ENCODE measurements around the gene CACNA1S.

CACNA1S gene

DNA sequence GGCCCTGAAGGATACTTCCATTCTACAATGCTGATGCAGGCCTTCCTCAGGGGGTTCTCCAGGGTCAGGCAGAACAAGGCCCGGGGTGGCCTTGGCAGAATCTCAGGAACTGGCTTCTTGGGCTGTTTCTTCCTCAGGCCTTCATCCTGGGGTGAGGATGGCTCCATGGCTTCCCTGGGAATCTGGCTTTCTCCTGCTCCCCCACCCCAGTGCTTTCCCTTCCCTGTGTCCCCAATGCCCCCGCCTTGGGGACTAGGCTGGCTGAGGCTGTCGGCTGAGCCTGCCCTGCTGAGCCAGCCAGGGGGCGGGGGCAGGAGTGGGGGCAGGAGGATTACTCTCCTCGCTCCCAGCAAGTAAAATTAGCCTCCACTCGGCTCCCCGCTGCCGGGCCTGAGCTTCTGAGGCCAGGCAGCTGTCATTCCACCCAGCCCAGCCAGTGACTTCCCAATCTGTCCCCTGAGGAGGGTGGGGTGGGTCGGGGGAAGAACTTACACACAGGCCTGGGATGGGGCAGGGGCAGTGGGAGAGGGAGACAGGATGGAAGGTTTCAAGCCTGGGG lies at the start of gene CACNA1S:
Gene CACNA1S (minus strand): TSS at position 254 of the 559 bp plus-strand sequence. CDS start 87 bp downstream, at position 167.
- no peak for DNase-seq

GRCh38 chr1:201157949-201158348 lies 45.7 kb upstream of the CACNA1S start:
- DNase-seq: no peak

DNA sequence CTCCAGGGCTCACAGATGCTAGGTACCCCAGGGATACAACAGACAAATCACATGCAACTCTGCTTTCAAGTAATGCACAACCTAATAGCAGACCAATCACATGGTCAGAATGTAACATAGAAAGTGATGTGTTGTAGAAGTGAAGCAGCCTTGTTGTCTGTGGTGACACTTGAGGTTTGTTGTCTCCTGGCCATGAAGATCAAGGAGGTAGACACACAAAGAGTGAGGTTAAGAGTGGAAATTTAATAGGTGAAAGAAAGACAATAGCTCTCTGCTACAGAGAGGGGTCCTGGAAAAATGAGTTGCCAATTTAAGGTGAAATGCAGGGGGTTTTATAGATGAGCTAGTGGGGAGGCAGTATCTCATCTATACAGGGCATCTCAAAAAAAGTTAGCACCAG lies 44.6 kb upstream of the CACNA1S start:
- DNase-seq: no peak

DNA sequence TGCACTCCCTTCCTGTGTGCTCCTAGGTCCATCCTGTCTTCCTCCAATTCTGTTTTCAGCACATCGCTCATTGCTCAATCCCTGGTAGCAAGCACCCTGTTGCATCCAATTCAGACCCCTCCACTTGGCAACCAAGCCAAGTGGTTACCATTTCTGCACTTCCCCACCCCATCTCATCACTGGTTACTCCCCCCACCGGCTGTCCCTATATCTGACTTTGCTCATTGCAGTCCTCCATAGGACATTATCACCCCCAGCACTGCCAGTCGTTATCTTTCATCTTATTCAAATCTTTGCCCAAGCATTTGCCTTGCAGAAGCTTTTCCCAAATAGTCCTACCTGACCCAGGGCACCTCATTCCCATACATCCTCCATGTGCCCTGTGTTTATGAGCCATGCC lies 44.1 kb upstream of the CACNA1S start:
- DNase-seq: no peak

- DNase-seq: no peak
Observed at GRCh38 chr1:201155354-201155753, 43.1 kb upstream of the CACNA1S start.

- DNase-seq: peak; percentile 96
Observed at GRCh38 chr1:201154389-201155165, 42.4 kb upstream of the CACNA1S start, which contains the start of gene TMEM9. Gene TMEM9 (minus strand): TSS chr1:201154474. CDS start chr1:201153923, 551 bp downstream.

DNA sequence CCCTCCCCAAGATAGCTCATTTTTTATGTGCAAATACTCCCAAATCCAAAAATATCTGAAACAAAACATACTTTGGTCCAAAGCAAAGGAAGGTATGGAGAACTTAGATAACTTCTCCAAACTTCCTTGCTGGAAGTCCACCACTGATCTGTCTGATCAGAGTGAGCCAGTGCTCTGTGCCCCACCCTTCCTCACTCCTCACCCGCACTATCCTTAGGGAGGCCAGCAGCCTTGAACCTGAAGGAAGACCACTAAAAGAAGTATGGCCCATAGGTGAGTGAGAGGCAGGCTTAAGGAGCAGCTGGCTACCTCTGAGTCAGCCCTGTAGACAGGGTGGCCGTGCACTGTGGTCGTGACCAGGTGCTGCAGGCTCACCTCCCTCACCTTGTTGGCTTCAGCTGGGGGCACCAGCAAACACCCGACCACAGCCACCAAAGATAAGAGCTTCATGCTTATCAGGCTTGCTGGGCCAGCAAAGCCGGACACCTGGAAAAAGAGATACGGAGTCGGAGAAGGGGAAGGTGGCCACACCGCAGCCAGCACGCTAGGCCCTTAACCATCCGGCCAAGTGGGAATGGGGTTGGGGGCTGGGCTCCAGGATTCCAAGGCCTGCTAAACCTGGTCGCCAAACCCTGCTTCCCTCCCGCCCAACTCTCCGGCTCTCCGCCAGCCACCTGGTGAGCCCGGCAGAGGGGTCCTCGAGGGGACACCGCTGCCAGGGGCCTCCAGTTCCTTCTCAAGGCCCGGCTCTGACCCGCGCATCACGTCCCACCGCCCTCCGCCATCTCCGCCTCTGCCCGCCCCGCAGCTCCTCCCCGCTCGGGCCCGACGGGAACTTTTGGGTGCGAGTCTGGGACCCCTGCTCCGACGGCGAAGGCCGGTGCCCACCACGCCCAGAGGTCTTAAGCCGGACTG lies 41.5 kb upstream of the CACNA1S start:
- peak; percentile 80 for DNase-seq

DNA sequence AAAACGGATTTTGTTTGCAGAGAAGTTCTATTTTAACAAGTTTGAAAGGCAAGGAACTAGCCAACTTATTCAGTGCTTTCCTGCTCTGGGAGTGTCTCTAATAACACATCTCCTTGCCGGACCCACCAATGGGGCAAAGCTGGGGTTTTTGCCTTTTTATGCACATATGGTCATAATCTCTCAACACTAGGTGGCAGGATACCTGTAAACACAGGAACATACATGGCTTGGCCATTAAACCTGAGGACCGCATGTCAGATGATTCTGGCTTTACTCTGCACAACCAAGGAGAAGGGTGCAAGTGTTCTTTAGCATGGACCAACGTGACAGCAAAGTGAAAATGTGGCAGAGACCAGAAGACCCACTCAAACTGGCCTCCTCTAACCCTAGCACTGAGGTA lies 37.2 kb upstream of the CACNA1S start:
- peak; percentile 61 for DNase-seq

DNA sequence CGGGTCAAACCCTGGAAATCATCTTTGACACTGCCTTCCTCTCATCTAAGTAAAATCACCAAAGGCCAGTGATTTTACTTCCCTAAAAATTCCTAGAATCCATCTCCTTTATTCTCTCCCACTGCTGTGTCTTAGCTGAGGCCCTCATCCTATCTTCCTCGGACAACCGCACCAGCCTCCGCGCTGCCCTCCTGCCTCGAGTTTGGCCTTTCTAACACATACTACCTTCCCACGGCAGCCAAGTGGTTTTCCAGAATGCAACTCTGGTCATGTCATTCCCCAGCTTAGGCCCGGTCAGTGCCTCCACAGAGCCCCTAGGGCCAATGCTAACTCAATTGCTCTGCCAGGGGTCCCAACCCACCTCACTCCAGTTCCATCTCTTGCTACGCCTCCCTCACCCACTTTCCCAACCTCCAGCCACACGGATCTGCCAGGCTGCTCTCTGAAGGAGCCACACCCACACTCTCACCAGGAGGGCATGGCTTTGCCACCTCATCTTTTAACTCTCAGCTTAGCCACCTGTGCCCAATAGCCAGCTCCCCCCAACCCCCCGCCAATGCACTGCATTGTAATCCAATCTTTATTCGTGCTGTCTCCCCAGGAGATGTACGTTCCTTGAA lies 35.3 kb upstream of the CACNA1S start:
- no peak for DNase-seq

- no peak for DNase-seq
Observed at GRCh38 chr1:201146626-201147390, 34.6 kb upstream of the CACNA1S start.

DNA sequence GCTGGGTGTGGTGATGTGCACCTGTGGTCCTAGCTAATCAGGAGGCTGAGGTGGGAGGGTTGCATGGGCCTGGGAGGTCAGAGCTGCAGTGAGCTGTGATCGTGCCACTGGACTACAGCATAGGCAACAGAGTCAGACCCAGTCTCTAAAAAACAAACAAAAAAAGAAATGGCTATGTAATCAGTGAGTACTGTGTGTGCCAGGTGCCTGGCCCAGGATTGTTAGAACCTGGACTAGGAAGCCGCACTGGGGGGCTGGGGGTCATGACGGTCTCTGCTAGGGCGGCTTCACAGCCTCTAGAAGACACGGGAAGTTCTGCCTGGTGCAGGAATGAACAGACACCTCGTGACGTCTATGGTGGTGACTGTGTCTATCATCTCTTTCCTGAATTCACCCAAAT lies 33.6 kb upstream of the CACNA1S start:
- no peak for DNase-seq

DNA sequence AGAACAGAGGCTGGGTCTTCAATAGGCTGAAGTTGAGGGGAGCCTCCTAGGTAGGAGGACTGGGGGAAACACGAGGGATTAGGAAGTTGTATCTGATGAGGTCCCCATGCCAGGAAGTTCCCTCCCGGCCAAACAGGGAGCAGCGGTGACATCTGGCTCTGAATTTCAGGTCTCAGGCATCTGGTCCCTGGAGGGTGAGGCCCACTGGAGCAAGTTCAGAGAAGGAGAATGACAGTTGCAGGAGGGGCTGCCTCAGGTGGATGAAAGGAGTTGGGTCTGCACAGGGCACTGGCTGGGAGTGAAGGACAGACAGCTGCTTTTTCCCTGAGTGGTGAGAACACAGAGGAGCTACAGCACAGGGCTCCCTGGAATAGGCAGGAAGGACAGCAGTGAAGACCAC lies 32.9 kb upstream of the CACNA1S start:
- no peak for DNase-seq

DNA sequence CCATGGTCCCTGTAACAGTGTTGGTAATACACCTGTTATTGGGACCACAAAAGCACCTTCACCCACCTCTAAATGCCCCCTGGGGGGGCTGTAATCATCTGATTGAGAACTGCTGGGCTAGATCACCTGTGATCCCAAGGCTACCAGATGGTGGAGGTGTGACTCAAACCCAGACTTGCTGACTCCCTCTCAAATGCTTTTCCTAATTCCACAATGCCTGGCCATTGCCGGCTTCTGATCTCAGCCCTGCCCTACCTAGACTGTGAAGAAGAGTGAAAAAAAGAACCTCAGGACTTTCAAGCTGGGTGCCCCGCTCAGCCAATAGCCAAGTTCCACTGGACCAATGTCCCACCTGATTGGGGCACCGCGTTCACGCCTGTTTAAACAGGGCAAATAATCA lies 32.5 kb upstream of the CACNA1S start:
- DNase-seq: no peak

DNA sequence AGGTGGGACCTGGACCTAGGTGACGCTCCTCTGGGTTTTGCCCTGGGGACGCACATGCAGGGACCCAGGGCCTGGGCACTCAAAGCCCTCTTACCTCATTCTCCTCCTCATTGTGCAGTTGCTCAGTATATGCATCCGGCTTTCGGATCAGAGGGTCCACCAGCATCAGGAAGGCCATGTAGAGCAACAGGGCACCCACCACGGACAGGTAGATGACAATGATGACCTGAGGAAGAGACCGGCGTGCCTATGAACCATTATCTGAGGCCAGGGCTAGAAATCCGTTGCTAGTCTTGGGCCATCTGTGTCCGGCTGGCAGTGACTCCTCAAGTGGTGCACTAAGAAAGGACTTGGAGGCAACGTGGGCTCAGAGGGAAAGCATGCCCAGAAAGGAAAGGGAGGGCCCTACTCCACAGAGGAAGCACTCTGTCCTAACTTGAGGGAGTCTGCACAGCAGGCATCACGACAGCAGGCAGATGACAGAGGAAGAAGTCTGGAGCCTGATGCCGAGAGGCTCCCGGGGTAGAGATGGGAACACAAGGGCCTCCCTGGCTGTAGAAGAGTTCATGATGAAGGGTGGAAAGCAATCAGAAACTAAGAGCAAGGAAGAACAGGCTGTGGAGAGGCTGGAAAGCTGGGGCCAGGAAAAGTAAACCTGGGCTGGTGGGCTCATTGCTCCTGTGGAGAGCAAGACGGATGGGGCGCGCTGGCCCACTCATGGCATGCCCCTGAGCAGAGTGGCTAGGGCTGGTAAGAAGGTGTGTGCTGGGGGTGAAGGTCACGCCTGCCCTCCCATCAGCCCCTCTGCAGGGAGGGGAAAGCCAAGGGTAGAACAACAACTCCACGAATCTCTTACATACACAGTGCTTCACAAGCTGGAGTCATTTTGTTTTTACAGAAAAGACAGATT lies 31.8 kb upstream of the CACNA1S start:
- no peak for DNase-seq

- no peak for DNase-seq
Observed at GRCh38 chr1:201142849-201143725, 30.9 kb upstream of the CACNA1S start.

DNA sequence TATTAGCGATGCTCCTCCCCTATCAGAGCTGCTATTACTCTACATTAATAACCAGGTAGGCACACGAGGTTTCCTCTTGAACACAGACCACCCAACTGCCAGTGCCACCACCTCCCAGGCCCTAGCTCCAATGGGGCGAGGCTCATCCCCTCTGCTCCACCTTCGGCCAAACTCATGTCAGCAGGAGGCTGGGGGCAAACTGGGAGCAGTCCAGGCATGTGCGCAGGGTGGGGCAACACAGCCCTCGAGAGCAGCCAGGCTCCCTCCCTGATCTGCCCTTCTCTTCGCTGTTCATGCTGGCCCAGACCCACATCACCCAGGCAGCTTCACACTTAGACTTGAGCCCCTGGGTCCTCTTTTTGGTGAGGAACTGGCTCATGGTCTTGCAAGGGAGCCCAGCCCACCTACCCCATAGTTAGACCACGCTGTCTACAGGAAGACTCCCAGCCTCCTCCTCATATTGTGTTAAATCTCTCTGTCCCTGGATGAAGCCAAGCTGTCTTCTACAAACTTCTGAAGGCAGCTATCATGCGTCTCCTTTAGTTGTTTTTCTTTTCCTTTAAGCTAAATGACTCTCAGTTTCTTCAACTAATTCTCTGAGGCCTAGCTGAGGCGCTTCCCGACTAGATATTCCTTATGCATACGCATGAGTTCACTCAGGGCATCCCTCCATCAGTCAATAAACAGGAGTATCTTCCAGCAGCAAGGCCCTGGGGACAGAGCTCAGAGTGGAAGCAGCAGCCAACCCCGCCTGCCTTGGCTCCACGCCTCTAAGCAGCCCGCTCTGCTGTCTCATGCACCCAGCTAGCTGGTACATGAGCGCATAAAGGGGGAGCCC lies 30.0 kb upstream of the CACNA1S start:
- DNase-seq: no peak

DNA sequence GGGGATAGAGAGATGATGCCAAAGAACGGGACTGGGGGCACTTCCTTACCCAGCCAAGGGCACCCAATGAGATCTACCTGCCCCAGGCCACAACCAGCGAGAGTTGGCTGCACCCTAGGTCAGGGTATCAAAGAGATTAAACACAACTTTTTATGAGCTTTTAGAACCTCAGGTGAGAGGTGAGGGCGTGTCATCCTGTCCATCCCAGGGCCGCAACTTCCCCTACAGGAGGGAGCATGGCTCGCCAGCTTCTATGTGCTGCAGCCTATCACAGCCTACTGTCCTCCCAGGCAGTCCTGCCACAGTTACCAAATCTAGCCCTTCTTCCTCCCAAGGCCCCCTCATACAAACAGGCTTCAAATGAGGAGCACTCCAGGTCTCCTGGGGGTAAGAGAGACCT lies 29.2 kb upstream of the CACNA1S start:
- DNase-seq: no peak

DNA sequence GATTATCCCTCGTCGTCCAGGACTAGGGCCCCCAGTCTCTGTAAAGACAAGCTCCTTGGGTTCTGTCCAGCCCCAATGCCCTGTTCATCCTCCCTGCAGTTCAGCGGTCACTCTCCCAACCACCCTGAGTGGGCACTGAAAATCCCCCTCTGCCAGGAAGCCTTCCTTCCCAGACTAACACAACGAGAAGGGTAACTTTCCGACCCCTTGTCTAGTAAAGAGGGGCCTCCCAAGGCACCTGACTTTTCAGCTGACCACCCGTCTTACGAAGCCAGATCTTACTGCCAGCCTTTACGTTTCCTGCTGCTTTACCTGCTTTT lies 28.7 kb upstream of the CACNA1S start:
- DNase-seq: no peak

DNA sequence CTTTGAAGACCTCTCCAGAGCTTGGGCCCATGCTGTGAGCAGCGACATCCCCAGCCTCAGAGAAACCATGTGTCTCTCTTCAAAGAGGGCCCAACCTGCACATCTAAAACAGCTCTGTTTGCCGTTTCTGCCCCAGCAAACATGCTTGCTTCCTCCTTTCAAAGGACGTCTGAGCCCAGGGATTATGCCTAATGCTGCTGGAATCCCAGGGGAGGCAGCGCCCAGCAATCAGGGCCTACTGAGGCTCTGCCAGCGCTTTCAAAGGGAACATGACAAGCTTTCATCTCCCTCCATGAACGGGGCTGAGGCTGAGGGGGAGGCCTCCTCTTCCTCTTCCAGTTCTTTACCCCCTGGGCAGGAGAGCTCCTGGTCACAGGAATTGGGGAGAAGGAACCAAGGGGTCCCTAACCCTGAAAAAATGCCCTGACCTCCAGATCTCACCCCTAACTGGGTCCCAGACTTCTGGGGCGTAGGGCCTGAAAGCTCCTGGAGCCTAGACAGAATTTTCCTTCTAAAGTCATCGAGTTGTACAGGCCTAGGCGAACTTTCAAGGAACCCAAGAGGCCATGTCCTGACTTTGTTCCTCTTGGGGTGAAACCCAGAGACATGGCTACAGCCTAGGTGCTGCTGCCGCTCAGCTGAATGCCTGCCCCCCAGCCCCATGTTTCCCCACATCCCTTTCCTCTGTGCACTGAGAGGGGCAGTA lies 28.2 kb upstream of the CACNA1S start:
- DNase-seq: no peak

All from hematopoietic multipotent progenitor cell treated with erythropoietin and hydrocortisone succinate and interleukin-3 and kit ligand, for 8 days (in vitro differentiated cells).